Tibial artery (tissue), 4 donors: ENCODE results near the gene ABHD10.

Experiments
- DNase-seq, 2 donors: peaks; one replicate each; pipeline ENCODE4 v3.0.0-alpha.2; 2019
- H3K27ac ChIP-seq, 2 donors: fragments of 200-600 bp; sonication (generic) in 1 of 2; 1 replicate in 1 of 2; 2 replicates in 1 of 2; pipeline ENCODE4 v1.5.1; 2018 to 2019; ENCODE audit warnings: mild to moderate bottlenecking in 1 of 2
- H3K27me3 ChIP-seq, 2 donors: fragments of 200-600 bp; sonication (generic) in 1 of 2; one replicate each; pipeline versions ENCODE4 v1.5.1 to v1.6.0; 2016 to 2019
- H3K36me3 ChIP-seq, 3 donors: fragments of 200-600 bp; sonication (generic) in 2 of 3; one replicate each; pipeline ENCODE4 v1.5.1; 2016 to 2019; ENCODE audit warnings: mild to moderate bottlenecking in 2 of 3
- H3K4me1 ChIP-seq, 4 donors: fragments of 200-600 bp; sonication (generic) in 2 of 4; 1 replicate in 3 of 4; 2 replicates in 1 of 4; pipeline ENCODE4 v1.5.1; 2016 to 2019
- H3K4me3 ChIP-seq, 2 donors: fragments of 200-600 bp; sonication (generic) in 1 of 2; 1 replicate in 1 of 2; 2 replicates in 1 of 2; pipeline ENCODE4 v1.5.1; 2018 to 2019; ENCODE audit warnings: mild to moderate bottlenecking in 2 of 2
- H3K9me3 ChIP-seq, 3 donors: fragments of 200-600 bp; sonication (generic) in 1 of 3; one replicate each; pipeline ENCODE4 v1.5.1; 2016 to 2019
- CTCF ChIP-seq, 2 experiments: fragments of 200-600 bp in 1 of 2; fragments of 450-650 bp in 1 of 2; IDR thresholded peaks; one replicate each; pipeline ENCODE4 v1.5.1; 2017 to 2019; ENCODE audit warnings: antibody characterized with exemption in 2 of 2, mild to moderate bottlenecking in 1 of 2, moderate library complexity in 1 of 2
- intact Hi-C: fragments of 100-400 bp; cut with DNase I; formaldehyde crosslinking; loops from one replicate; pipeline ENCODE4 v1.15.0; 2023; ENCODE audit warnings: low total_unique reads

The ABHD10 gene

DNA sequence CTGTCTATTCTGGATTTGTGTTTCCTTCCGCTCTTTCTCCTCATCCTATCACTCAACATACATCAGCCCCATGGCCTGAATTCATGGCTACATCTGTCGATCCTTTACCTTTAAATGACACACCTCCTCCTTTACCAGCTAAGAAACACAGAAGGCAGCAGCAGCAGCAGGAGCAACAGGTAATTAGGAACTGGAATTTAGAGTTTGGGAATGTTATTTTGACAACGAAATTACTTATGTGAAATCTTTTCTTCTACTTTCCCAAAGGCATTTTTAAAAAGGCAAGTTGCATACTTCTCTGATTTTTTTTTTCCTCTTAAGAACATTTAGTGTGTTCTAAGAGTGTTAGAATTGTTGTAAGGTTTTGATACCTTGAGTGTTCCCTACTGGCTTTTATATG, 29.1 kb upstream of the ABHD10 start:
- no peak for DNase-seq
- H3K36me3 ChIP-seq = peaks cover 49 to 52% (median 51%) of the 10 kb centered on the region in 3 donors
- H3K4me3 ChIP-seq = no peak overlapping the region
- H3K4me1 ChIP-seq = no peaks in the 10 kb centered on the region
- TF ChIP-seq CTCF (IDR thresholded peaks at IDR 0.05) = no peak
- no peak overlapping the region for H3K27ac ChIP-seq
- H3K9me3 ChIP-seq = no peaks in the 10 kb centered on the region
- intact Hi-C loops = no loop called here
- no peaks in the 10 kb centered on the region for H3K27me3 ChIP-seq

DNA sequence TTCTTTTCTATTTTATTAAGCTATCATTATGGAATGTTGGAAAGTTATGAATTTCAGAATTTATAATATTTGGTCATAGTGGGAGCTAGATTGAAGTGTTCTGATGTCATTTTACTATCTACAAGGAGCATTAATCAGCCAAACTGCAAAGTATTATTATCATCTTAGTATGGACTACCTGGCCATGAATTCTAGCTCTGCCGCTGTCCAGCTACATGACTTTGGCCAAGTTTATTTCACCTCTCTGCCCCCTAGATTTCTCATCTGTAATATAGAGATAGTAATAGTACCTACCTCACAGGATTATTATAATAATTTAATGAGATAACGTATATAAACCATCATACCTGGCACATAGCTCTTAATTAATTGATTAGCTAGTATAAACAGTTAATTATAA, 27.8 kb upstream of the ABHD10 start:
- Histone ChIP-seq H3K4me1 (no peaks in the 10 kb centered on the region), H3K27me3 (no peaks in the 10 kb centered on the region), H3K9me3 (no peaks in the 10 kb centered on the region), H3K4me3 (no peak overlapping the region), H3K27ac (no peak overlapping the region), H3K36me3 (peaks cover 40 to 47% (median 42%) of the 10 kb centered on the region in 3 donors)
- TF ChIP-seq CTCF (IDR thresholded peaks at IDR 0.05) = no peak
- intact Hi-C loops = no loop called here
- DNase-seq = no peak

DNA sequence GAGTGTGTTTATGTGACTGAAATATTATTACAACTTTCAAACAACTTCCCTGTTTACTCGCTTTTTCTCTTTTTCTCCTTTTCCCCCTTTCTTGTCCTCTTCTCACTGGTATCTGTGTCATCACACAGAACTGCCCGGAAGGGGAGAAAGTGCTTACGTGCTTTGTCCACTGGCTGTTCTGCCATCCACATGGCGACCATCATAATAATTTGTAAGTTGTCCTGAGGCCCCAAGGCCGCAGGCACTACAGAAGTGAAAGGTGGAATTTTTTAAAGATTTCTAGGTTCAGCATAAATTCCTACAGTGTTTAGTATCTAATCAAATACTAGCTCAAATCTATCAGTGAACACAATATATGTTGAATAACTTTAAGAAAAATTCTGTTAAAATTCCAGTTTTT, 26.7 kb upstream of the ABHD10 start:
- intact Hi-C loops = no loop called here
- H3K27ac ChIP-seq = no peak overlapping the region
- H3K27me3 ChIP-seq = no peaks in the 10 kb centered on the region
- no peak for DNase-seq
- no peak for TF ChIP-seq CTCF (IDR thresholded peaks at IDR 0.05)
- no peaks in the 10 kb centered on the region for H3K9me3 ChIP-seq
- no peaks in the 10 kb centered on the region for H3K4me1 ChIP-seq
- H3K36me3 ChIP-seq = peaks cover 35 to 46% (median 40%) of the 10 kb centered on the region in 3 donors
- H3K4me3 ChIP-seq = no peak overlapping the region

DNA sequence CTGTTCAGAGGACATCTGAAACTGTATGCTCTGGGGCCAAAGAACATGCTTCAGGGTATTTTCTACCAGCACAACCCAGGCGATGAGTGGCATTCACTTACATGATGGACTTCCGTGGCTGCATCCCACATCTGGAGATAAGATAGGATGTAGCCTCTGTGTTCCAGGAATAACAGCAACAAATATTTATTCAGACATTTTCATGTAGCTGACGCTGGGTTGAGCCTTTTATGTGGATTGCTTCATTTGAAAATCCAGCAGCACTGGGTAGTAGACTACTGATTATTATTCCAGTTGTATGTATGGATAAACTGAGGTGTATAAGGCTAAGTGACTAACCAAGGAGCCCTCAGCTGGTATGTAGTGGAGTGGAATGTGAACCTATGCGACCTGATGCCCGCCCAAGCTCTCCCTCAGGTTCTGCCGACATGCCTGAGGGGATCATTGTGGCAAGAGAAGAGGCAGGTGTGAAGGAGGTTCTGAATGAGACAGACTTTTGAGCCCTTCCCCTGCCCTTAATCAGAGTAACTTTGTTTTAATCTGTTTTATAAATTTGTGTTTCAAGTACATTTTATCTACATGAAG, 25.9 kb upstream of the ABHD10 start:
- no peak overlapping the region for H3K4me3 ChIP-seq
- TF ChIP-seq CTCF (IDR thresholded peaks at IDR 0.05) = no peak
- no peak overlapping the region for H3K27ac ChIP-seq
- DNase-seq = no peak
- no peaks in the 10 kb centered on the region for H3K27me3 ChIP-seq
- intact Hi-C loops = no loop called here
- H3K36me3 ChIP-seq = peaks cover 35 to 46% (median 40%) of the 10 kb centered on the region in 3 donors
- no peaks in the 10 kb centered on the region for H3K9me3 ChIP-seq
- H3K4me1 ChIP-seq = no peaks in the 10 kb centered on the region

DNA sequence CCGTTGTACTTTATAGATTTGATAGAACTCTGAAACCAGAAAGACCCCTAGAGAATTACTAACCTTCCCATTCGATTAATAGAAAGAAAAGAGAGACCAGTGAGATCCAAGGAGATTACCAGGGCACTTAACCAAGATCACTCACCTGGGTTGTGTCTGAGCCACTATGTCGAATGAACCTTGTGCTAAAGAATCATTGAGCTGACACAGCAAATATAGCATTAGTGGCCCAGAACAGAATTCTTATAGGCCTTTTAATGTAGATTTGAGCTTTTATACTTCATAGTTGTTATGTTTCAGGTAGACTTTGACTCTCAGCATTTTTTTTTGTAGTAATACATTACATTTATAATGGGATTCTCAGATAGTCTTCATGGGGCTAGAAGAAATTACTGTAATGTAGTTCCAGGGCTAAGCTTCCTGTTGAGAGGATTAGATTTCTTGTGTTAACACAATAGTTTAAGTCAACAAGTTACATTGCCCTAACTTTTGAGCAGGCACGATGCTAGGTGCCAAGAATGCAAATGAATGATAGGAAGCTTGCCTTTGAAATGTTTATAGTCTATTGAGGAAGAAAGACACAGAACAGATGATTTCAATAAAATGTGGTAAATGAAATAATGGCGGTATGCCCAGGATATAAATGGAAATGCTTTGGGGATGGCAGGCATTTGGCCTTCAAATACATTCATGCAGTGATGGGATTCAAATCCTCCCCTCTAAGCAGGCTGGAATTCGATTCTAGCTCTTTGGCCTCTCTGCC, 24.4 kb upstream of the ABHD10 start:
- H3K4me3 ChIP-seq = no peak overlapping the region
- H3K9me3 ChIP-seq = no peaks in the 10 kb centered on the region
- no peaks in the 10 kb centered on the region for H3K27me3 ChIP-seq
- no peaks in the 10 kb centered on the region for H3K4me1 ChIP-seq
- intact Hi-C loops = no loop called here
- no peak for DNase-seq
- no peak overlapping the region for H3K27ac ChIP-seq
- peaks cover 27 to 40% (median 29%) of the 10 kb centered on the region in 3 donors for H3K36me3 ChIP-seq
- TF ChIP-seq CTCF (IDR thresholded peaks at IDR 0.05) = no peak
